HL-60 (cell line): ENCODE measurements around the gene NOX5.

Experiments used
- POLR2AphosphoS5 ChIP-seq: IDR thresholded peaks from 2 replicates; pipeline ENCODE4 v1.6.1; 2012; ENCODE audit warnings: low read depth
- TF ChIP-seq, protein P1 (sequence below): IDR thresholded peaks from one replicate; pipeline ENCODE4 v1.5.1; 2011; ENCODE audit warnings: low read length, control low read depth, inconsistent platforms; ENCODE audit not compliant: insufficient read depth
- TF ChIP-seq, protein P2 (sequence below): IDR thresholded peaks from 2 replicates; pipeline ENCODE4 v1.6.1; 2012; ENCODE audit warnings: low read depth; ENCODE audit not compliant: insufficient replicate concordance

DNA sequence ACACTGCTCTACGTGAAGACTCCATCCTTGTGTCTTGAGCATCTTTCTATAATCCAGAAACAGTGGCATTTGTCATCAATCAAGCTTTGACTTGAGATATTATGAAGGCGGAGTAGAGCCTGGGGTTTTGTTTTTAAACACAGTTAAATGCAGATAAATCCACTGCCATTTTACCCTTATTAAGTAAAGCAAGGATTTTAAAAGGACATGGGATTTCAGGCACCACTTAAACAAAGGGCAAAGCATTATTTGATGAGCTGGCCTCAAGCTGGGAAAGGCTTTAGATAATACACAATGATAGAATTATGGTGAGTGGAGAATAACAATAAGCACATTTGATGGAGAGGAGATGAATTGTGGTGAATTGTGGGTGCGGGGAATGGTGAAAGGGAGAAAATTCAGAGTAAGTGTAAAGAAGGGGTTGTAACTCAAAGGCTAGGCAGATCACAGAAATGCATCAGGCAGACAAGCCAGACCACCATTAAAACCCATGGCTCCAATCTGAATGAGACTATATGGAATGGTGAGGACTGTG, 91.0 kb downstream of the NOX5 start:
- TF ChIP-seq, protein P1, sequence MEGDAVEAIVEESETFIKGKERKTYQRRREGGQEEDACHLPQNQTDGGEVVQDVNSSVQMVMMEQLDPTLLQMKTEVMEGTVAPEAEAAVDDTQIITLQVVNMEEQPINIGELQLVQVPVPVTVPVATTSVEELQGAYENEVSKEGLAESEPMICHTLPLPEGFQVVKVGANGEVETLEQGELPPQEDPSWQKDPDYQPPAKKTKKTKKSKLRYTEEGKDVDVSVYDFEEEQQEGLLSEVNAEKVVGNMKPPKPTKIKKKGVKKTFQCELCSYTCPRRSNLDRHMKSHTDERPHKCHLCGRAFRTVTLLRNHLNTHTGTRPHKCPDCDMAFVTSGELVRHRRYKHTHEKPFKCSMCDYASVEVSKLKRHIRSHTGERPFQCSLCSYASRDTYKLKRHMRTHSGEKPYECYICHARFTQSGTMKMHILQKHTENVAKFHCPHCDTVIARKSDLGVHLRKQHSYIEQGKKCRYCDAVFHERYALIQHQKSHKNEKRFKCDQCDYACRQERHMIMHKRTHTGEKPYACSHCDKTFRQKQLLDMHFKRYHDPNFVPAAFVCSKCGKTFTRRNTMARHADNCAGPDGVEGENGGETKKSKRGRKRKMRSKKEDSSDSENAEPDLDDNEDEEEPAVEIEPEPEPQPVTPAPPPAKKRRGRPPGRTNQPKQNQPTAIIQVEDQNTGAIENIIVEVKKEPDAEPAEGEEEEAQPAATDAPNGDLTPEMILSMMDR = no peak
- no peak for TF ChIP-seq POLR2AphosphoS5
- TF ChIP-seq, protein P2, sequence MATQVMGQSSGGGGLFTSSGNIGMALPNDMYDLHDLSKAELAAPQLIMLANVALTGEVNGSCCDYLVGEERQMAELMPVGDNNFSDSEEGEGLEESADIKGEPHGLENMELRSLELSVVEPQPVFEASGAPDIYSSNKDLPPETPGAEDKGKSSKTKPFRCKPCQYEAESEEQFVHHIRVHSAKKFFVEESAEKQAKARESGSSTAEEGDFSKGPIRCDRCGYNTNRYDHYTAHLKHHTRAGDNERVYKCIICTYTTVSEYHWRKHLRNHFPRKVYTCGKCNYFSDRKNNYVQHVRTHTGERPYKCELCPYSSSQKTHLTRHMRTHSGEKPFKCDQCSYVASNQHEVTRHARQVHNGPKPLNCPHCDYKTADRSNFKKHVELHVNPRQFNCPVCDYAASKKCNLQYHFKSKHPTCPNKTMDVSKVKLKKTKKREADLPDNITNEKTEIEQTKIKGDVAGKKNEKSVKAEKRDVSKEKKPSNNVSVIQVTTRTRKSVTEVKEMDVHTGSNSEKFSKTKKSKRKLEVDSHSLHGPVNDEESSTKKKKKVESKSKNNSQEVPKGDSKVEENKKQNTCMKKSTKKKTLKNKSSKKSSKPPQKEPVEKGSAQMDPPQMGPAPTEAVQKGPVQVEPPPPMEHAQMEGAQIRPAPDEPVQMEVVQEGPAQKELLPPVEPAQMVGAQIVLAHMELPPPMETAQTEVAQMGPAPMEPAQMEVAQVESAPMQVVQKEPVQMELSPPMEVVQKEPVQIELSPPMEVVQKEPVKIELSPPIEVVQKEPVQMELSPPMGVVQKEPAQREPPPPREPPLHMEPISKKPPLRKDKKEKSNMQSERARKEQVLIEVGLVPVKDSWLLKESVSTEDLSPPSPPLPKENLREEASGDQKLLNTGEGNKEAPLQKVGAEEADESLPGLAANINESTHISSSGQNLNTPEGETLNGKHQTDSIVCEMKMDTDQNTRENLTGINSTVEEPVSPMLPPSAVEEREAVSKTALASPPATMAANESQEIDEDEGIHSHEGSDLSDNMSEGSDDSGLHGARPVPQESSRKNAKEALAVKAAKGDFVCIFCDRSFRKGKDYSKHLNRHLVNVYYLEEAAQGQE = no peak
